GM18867 (cell line): ENCODE results near the gene STK32B.

Experiments used
- ATAC-seq: cut with Tn5 transposase; IDR thresholded peaks from one replicate; pipeline ENCODE4 v1.9.1; 2021; ENCODE audit warnings: mild to moderate bottlenecking, moderate library complexity; ENCODE audit not compliant: unreplicated experiment

The STK32B gene

GRCh38 chr4:5462254-5462835, 411.1 kb downstream of the STK32B start:
- ATAC-seq = no peak

GRCh38 chr4:5462896-5463295, 411.6 kb downstream of the STK32B start:
- ATAC-seq = no peak

GRCh38 chr4:5463361-5463760, 412.1 kb downstream of the STK32B start:
- no peak for ATAC-seq

- no peak for ATAC-seq
Observed at GRCh38 chr4:5463936-5464650, 412.8 kb downstream of the STK32B start.

DNA sequence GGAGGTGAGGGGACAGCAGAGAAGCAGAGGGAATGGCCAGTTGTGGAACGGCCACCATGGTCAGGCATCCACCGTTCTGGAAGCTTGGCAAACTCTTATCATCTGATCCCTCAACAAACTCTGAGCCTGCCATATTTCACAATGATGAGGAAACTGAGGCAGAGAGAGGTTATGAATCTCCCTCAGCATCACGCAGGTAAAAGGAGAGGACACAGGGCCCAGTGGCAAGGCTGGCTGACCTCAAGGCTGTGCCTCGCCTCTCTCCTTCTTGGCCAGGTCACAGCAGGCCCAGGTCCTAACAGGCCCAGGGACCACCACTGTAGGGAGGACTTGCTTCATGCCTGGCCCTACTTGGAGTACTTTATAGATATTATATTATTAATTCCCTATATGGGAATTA, 414.2 kb downstream of the STK32B start:
- ATAC-seq = no peak

DNA sequence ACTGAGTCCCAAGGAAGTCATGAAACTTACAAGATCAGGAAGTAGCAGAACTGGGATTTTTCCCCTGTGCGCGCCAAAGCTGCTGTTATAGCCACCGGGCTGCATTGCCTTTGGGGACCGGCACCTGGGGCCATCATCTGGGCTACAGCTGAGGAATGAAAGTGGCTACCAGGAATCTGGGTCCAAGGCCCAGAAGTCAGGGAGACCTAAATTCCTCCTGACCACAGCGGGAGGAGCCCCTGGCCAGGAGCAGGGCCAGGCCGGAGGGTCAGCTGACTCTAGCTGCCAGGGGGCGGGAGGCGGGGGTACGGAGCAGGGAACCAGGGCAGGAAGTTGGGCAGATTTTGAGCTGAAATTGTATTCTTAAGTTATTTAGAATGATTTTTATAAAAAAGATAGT, 414.7 kb downstream of the STK32B start:
- no peak for ATAC-seq

DNA sequence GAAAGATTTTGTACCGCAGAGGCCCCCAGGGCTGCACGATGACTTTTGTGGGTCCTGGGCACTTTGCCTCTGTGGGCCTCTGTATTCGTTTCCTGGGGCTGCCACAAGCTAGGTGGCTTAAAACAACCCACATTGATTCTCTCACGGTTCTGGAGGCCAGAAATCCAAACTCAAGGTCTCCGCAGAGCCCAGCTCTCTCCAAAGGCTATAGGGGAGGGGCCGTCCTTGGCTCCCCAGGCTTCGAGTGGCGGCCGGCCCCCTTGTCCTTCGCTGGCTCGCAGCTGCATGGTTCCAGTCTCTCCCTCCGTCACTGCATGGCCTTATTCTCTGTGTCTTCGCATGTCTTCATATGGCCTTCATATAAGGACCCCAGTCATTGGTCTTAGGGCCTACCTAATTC, 415.8 kb downstream of the STK32B start:
- no peak for ATAC-seq

GRCh38 chr4:5469151-5469775, 418.0 kb downstream of the STK32B start:
- no peak for ATAC-seq

DNA sequence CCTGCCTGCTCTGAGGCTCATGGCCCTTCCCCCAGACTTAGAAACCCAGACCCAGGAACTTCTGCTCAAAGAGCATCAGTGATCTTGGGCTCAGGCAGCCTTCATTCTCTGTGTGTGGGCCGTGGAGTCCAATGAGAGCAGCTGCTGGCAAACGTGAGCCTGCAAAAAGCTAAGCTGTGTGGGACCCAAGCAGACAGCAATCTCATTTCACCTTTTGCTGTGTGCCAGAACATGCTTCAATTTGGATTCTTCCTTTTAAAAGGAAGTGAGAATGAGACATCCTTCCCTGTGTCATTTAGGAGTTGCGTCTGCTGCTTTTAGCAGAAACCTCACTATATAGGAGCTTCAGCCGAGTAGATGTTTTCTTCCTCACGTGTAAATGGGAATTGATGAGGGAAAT, 418.6 kb downstream of the STK32B start:
- no peak for ATAC-seq

GRCh38 chr4:5470318-5471198, 419.3 kb downstream of the STK32B start:
- no peak for ATAC-seq

DNA sequence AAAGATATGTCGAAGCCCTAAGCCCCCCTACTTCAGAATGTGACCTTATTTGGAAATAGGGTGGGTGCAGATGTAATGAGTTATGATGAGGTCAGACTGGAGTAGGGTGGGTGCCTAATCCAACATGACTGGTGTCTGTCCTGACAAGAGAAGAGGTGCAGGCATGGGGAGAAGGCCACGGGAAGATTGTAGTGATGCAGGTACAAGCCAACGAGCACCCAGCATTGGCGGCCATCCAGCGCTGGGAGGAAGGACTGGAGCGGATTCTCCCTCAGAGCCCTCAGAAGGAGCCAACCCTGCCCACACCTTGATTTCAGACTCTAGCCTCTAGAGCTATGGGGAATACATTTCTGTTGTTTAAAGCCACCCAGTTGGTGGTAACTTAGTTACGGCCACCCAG, 419.9 kb downstream of the STK32B start:
- no peak for ATAC-seq

DNA sequence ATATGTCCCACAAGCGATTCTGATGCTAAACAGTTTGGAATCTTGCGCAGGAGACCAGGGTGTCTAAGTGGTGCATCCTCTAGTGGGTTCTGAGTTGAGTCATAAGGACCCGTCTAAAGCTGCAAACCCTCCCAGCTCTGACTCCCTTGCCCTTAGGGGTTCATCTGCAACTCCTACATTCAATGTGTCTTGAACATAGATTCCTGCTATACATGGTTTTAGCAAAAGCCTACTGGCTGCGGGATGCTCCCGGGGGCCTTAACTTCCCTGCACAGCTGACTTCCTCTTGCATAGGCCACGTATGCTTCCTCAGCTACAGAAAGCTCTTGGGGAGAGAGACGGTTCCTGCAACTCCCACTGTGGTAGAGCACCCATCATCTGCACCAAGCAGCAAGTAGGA, 420.4 kb downstream of the STK32B start:
- ATAC-seq = no peak

GRCh38 chr4:5472160-5472591, 420.9 kb downstream of the STK32B start:
- ATAC-seq = no peak

GRCh38 chr4:5473125-5473524, 421.8 kb downstream of the STK32B start:
- ATAC-seq = no peak

- no peak for ATAC-seq
Observed at GRCh38 chr4:5474756-5475155, 423.5 kb downstream of the STK32B start.

GRCh38 chr4:5477613-5478012, 426.3 kb downstream of the STK32B start:
- ATAC-seq = no peak

DNA sequence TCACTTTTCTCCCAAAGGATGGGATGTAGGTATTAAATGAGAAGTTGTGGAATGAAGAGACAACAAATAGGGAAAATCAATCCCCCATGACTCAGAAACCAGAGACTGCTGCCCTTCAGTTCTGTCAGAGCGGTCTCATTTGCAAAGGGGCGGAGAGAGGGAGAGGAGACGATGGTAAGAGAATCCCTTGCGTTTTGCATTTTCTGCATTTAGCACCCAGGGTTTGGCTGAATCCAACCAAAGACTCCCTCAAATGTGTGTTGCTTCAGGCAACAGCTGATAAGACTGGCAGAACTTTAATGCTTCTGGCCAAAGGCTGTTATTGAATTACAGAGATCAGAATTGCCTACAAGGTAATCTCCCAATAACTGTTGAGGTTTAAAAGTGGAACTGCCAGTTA, 426.9 kb downstream of the STK32B start:
- ATAC-seq = no peak

DNA sequence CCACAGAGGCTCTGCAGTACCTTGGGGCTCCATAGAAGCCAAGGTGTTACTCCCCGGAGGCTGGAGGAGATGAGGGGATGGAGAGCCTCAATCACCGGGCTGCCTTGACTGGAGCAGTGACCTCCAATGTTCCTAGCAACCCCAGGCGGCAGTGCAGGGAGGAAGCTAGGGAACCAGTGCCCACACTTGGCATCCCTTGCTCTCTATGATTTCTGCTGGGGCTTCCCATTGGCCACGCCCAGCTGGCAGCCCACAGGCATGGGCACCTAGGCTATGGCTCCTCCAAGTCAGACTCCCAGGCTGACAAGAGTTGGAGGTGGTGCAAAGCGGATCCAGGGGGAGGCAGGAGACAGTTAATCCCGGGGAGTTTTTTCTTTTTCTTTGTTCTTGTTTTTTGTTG, 427.4 kb downstream of the STK32B start:
- ATAC-seq = no peak

GRCh38 chr4:5479518-5480060, 428.3 kb downstream of the STK32B start:
- ATAC-seq = no peak

- ATAC-seq = no peak
Observed at GRCh38 chr4:5488413-5488812, 437.1 kb downstream of the STK32B start.

DNA sequence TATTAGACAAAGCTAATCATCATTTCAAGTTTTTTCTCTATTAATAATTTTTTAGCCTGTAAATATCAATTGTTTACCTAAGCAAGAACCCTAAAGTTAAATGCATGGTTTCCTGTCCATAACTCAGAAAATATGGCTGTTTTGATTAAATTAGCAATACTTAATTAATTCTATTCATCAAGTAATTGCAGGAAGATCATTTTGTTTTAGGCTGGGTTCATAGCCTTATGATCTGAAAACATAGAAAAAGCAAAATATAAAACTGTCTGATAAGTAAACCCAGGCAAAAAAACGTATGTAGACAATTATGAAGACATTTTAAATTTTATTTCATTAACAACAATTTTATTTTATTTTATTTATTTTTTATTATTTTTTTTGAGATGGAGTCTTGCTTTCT, 438.0 kb downstream of the STK32B start:
- ATAC-seq = no peak
